SK-N-SH treated with all-trans-retinoic acid at 6 μM for 48 hours (cell line): ENCODE measurements around the gene TSHZ3.

Source experiments
- ATAC-seq: fragments of 200-7000 bp; cut with Tn5 transposase; 3 replicates; pipeline ENCODE4 v1.9.1; 2020; ENCODE audit warnings: mild to moderate bottlenecking, moderate library complexity
- BACH2 ChIP-seq: fragments of 250-450 bp; sonication (Bioruptor Pico); IDR thresholded peaks from 2 replicates; pipeline ENCODE4 v1.9.0; 2021; ENCODE audit warnings: mild to moderate bottlenecking, borderline replicate concordance
- CREB5 ChIP-seq: fragments of 250-450 bp; sonication (Bioruptor Pico); IDR thresholded peaks from 2 replicates; pipeline ENCODE4 v1.5.1; 2020; ENCODE audit warnings: low read depth, mild to moderate bottlenecking, moderate library complexity
- CSDC2 ChIP-seq: fragments of 250-450 bp; sonication (Bioruptor Pico); IDR thresholded peaks from 2 replicates; pipeline ENCODE4 v1.5.0; 2020; ENCODE audit warnings: mild to moderate bottlenecking, moderate library complexity
- CSRNP3 ChIP-seq: fragments of 250-450 bp; sonication (Bioruptor Pico); IDR thresholded peaks from 2 replicates; pipeline ENCODE4 v1.5.1; 2021; ENCODE audit warnings: mild to moderate bottlenecking, moderate library complexity
- ESRRG ChIP-seq: fragments of 250-450 bp; sonication (Bioruptor Pico); IDR thresholded peaks from 2 replicates; pipeline ENCODE4 v1.6.1; 2021; ENCODE audit warnings: mild to moderate bottlenecking
- GLIS3 ChIP-seq: fragments of 250-450 bp; sonication (Bioruptor Pico); IDR thresholded peaks from 2 replicates; pipeline ENCODE4 v1.5.0; 2020; ENCODE audit warnings: mild to moderate bottlenecking, moderate library complexity
- ISL1 ChIP-seq: fragments of 250-450 bp; sonication (Bioruptor Pico); IDR thresholded peaks from 2 replicates; pipeline ENCODE4 v2.1.2; 2022; ENCODE audit warnings: mild to moderate bottlenecking, moderate library complexity
- OSR1 ChIP-seq: fragments of 250-450 bp; sonication (Bioruptor Pico); IDR thresholded peaks from 2 replicates; pipeline ENCODE4 v1.8.0; 2022; ENCODE audit warnings: moderate library complexity, mild to moderate bottlenecking, inconsistent platforms
- PATZ1 ChIP-seq: fragments of 250-450 bp; sonication (Bioruptor Pico); IDR thresholded peaks from 2 replicates; pipeline ENCODE4 v1.8.0; 2020; ENCODE audit warnings: mild to moderate bottlenecking, moderate library complexity, borderline replicate concordance
- POU6F1 ChIP-seq: fragments of 250-450 bp; sonication (Bioruptor Pico); IDR thresholded peaks from 2 replicates; pipeline ENCODE4 v1.8.0; 2021; ENCODE audit warnings: low read depth, mild to moderate bottlenecking, moderate library complexity, borderline replicate concordance
- PPARA ChIP-seq: fragments of 250-450 bp; sonication (Bioruptor Pico); IDR thresholded peaks from 2 replicates; pipeline ENCODE4 v1.5.0; 2020; ENCODE audit warnings: mild to moderate bottlenecking, borderline replicate concordance
- RARB ChIP-seq: fragments of 250-450 bp; sonication (Bioruptor Pico); IDR thresholded peaks from 2 replicates; pipeline ENCODE4 v1.8.0; 2021; ENCODE audit warnings: mild to moderate bottlenecking, moderate library complexity
- SNAI2 ChIP-seq: fragments of 250-450 bp; sonication (Bioruptor Pico); IDR thresholded peaks from 2 replicates; pipeline ENCODE4 v1.5.0; 2020; ENCODE audit warnings: mild to moderate bottlenecking, moderate library complexity
- TCF4 ChIP-seq: fragments of 250-450 bp; sonication (Bioruptor Pico); IDR thresholded peaks from 2 replicates; pipeline ENCODE4 v1.8.0; 2021; ENCODE audit warnings: mild to moderate bottlenecking, moderate library complexity, borderline replicate concordance
- TOX ChIP-seq: fragments of 250-450 bp; sonication (Bioruptor Pico); IDR thresholded peaks from 2 replicates; pipeline ENCODE4 v1.8.0; 2021; ENCODE audit warnings: mild to moderate bottlenecking, moderate library complexity, borderline replicate concordance
- TSHZ2 ChIP-seq: fragments of 250-450 bp; sonication (Bioruptor Pico); IDR thresholded peaks from 2 replicates; pipeline ENCODE4 v1.5.0; 2020; ENCODE audit warnings: mild to moderate bottlenecking, moderate library complexity
- ZC3H10 ChIP-seq: fragments of 250-450 bp; sonication (Bioruptor Pico); IDR thresholded peaks from 2 replicates; pipeline ENCODE4 v1.5.1; 2021; ENCODE audit warnings: mild to moderate bottlenecking, moderate library complexity
- ZFP3 ChIP-seq: fragments of 250-450 bp; sonication (Bioruptor Pico); IDR thresholded peaks from 2 replicates; pipeline ENCODE4 v1.5.0; 2020; ENCODE audit warnings: mild to moderate bottlenecking, moderate library complexity
- ZFP30 ChIP-seq: fragments of 450-650 bp; formaldehyde crosslinking; IDR thresholded peaks from 2 replicates; pipeline ENCODE4 v1.5.0; 2022; ENCODE audit warnings: mild to moderate bottlenecking, moderate library complexity
- ZNF565 ChIP-seq: fragments of 450-650 bp; formaldehyde crosslinking; conservative IDR thresholded peaks from 2 replicates; pipeline ENCODE4 v1.5.0; 2020; ENCODE audit warnings: low read depth, mild to moderate bottlenecking, moderate library complexity
- ZNF70 ChIP-seq: fragments of 450-650 bp; formaldehyde crosslinking; IDR thresholded peaks from 2 replicates; pipeline ENCODE4 v1.5.0; 2020; ENCODE audit warnings: mild to moderate bottlenecking, moderate library complexity
- ZNF8 ChIP-seq: fragments of 450-650 bp; formaldehyde crosslinking; IDR thresholded peaks from 2 replicates; pipeline ENCODE4 v1.5.0; 2020; ENCODE audit warnings: mild to moderate bottlenecking, moderate library complexity

Gene TSHZ3

GRCh38 chr19:31349160-31349881 lies at the start of gene TSHZ3:
TSS of gene TSHZ3 (minus strand) at chr19:31349436. CDS start at chr19:31349219, 217 bp downstream.
- ATAC-seq, result peak; percentile 52
- TF ChIP-seq CREB5 (no peak), TCF4 (CRISPR knock-in tag) (no peak), ZNF70 (CRISPR knock-in tag) (no peak), ZNF565 (CRISPR knock-in tag) (no peak), ZFP3 (CRISPR knock-in tag) (no peak), RARB (CRISPR knock-in tag) (no peak), ZFP30 (CRISPR knock-in tag) (no peak), ISL1 (CRISPR knock-in tag) (no peak), GLIS3 (CRISPR knock-in tag) (no peak), SNAI2 (CRISPR knock-in tag) (no peak), ZNF8 (no peak), BACH2 (CRISPR knock-in tag) (no peak), CSDC2 (CRISPR knock-in tag) (no peak), ZC3H10 (CRISPR knock-in tag) (no peak), CSRNP3 (CRISPR knock-in tag) (no peak), ESRRG (CRISPR knock-in tag) (no peak), TOX (CRISPR knock-in tag) (no peak), OSR1 (CRISPR knock-in tag) (no peak), TSHZ2 (no peak)

- no peak for ATAC-seq
- TF ChIP-seq SNAI2 (CRISPR knock-in tag) (no peak), CREB5 (no peak), ZFP3 (CRISPR knock-in tag) (no peak), TSHZ2 (no peak), ZNF565 (CRISPR knock-in tag) (no peak), ESRRG (CRISPR knock-in tag) (no peak), PPARA (CRISPR knock-in tag) (no peak), ISL1 (CRISPR knock-in tag) (no peak)
Observed at GRCh38 chr19:31397308-31397707, 48.1 kb upstream of the TSHZ3 start.

GRCh38 chr19:31392464-31392863 lies 43.2 kb upstream of the TSHZ3 start:
- no peak for ATAC-seq
- TF ChIP-seq PATZ1 (no peak), SNAI2 (CRISPR knock-in tag) (no peak), POU6F1 (no peak), ZC3H10 (CRISPR knock-in tag) (no peak), TOX (CRISPR knock-in tag) (no peak), CSRNP3 (CRISPR knock-in tag) (no peak), TCF4 (CRISPR knock-in tag) (no peak)
